Endothelial cell of umbilical vein (primary cell): ENCODE measurements around the gene FAHD1. TPM values are rescaled to one million over a fixed set of nuclear protein-coding genes. Genes with fewer than 3 reads are reported as not detected.

Experiments
- BruUV-seq: library from RNA; stranded (reverse); fragments of 400-500 nt; replicated peaks from 2 replicates; lab custom pipeline; 2021; lab: Mats Ljungman, UMichigan
- CTCF ChIA-PET: fragments of 300-600, 350-600 bp; sonication (Branson Sonifier 250); formaldehyde crosslinking; loops from one replicate; lab custom pipeline; 2021; ENCODE audit warnings: antibody characterized with exemption, inconsistent platforms; lab: Charles Lee
- POLR2A ChIA-PET: fragments of 300-600, 350-600 bp; sonication (Branson Sonifier 250); formaldehyde crosslinking; loops from one replicate; lab custom pipeline; 2021; ENCODE audit warnings: antibody characterized with exemption, inconsistent platforms; lab: Charles Lee
- DNase-seq: peaks from one replicate; pipeline ENCODE4 v3.0.0-alpha.2; 2011; ENCODE audit warnings: low read depth, low spot score
- FAIRE-seq: peaks from 2 replicates; lab custom pipeline; 2011; peaks lifted over from hg19 to GRCh38; lab: Jason Lieb, UNC
- H2AFZ ChIP-seq: 2 replicates; pipeline ENCODE4 v1.6.0; 2012; ENCODE audit warnings: low read depth, low read length, control low read depth, inconsistent platforms
- H3K27ac ChIP-seq: 2 replicates; pipeline ENCODE4 v1.5.1; 2011; ENCODE audit warnings: low read depth, mild to moderate bottlenecking, control low read depth, low read length, moderate library complexity; ENCODE audit not compliant: insufficient read depth
- H3K27me3 ChIP-seq, 2 experiments: 2 replicates each; pipeline versions ENCODE4 v1.6.0 to v1.6.1; 2011; ENCODE audit warnings: low read length in 2 of 2, mixed read lengths in 1 of 2; ENCODE audit not compliant: control insufficient read depth in 2 of 2, insufficient read depth in 2 of 2
- H3K36me3 ChIP-seq, 2 experiments: 2 replicates in 1 of 2; 3 replicates in 1 of 2; pipeline ENCODE4 v1.5.1; 2011; ENCODE audit warnings: low read length in 2 of 2, mild to moderate bottlenecking in 1 of 2, moderate library complexity in 1 of 2; ENCODE audit not compliant: control insufficient read depth in 2 of 2, insufficient read depth in 2 of 2; ENCODE audit errors: extremely low read depth in 1 of 2
- H3K4me1 ChIP-seq: 3 replicates; pipeline ENCODE4 v1.5.1; 2011; ENCODE audit warnings: mild to moderate bottlenecking, low read length; ENCODE audit not compliant: control insufficient read depth, insufficient read depth; ENCODE audit errors: extremely low read depth
- H3K4me2 ChIP-seq: 2 replicates; pipeline ENCODE4 v1.6.1; 2011; ENCODE audit warnings: low read length, control low read depth, mixed read lengths; ENCODE audit not compliant: insufficient read depth
- H3K4me3 ChIP-seq, 3 experiments: fragments of 200-600 bp in 1 of 3; sonication (generic), shearing (Covaris generic) in 1 of 3; replicated peaks in 1 of 3; 2 replicates each; pipeline ENCODE4 v1.5.1; 2011 to 2016; ENCODE audit warnings: control low read depth in 3 of 3, low read length in 3 of 3, mild to moderate bottlenecking in 2 of 3, inconsistent platforms in 1 of 3, low read depth in 1 of 3, moderate library complexity in 1 of 3; ENCODE audit not compliant: insufficient read depth in 1 of 3
- H3K79me2 ChIP-seq: 2 replicates; pipeline ENCODE4 v1.6.0; 2012; ENCODE audit warnings: low read length, inconsistent platforms; ENCODE audit not compliant: control insufficient read depth, insufficient read depth
- H3K9ac ChIP-seq: replicated peaks from 2 replicates; pipeline ENCODE3; 2011; ENCODE audit warnings: low read length, control low read depth; ENCODE audit not compliant: insufficient read depth; ENCODE audit errors: extremely low read depth
- H3K9me1 ChIP-seq: replicated peaks from 3 replicates; pipeline ENCODE4 v1.6.0; 2011; ENCODE audit warnings: mild to moderate bottlenecking, low read length; ENCODE audit not compliant: control insufficient read depth, insufficient read depth; ENCODE audit errors: extremely low read depth
- H3K9me3 ChIP-seq: replicated peaks from 2 replicates; pipeline ENCODE4 v1.5.1; 2012; ENCODE audit warnings: low read length, inconsistent platforms; ENCODE audit not compliant: control insufficient read depth, insufficient read depth
- H4K20me1 ChIP-seq: replicated peaks from 2 replicates; pipeline ENCODE3; 2011; ENCODE audit warnings: mild to moderate bottlenecking, low read length; ENCODE audit not compliant: control insufficient read depth, insufficient read depth; ENCODE audit errors: extremely low read depth
- CTCF ChIP-seq, 2 donors: IDR thresholded peaks; 1 replicate in 1 of 2; 2 replicates in 1 of 2; pipeline ENCODE4 v1.5.1; 2011; ENCODE audit warnings: low read length in 2 of 2, mild to moderate bottlenecking in 2 of 2, moderate library complexity in 2 of 2, control low read depth in 1 of 2, inconsistent platforms in 1 of 2, low read depth in 1 of 2; ENCODE audit not compliant: insufficient read depth in 1 of 2; ENCODE audit errors: extremely low read depth in 1 of 2
- EZH2 ChIP-seq: IDR thresholded peaks from 2 replicates; pipeline ENCODE4 v1.6.1; 2012; ENCODE audit warnings: borderline replicate concordance, low read depth, mild to moderate bottlenecking, moderate library complexity, low read length, inconsistent platforms; ENCODE audit not compliant: severe bottlenecking
- FOS ChIP-seq: IDR thresholded peaks from 2 replicates; pipeline ENCODE4 v1.6.1; 2011; ENCODE audit warnings: mild to moderate bottlenecking, low read length, moderate library complexity, borderline replicate concordance; ENCODE audit not compliant: insufficient read depth
- GATA2 ChIP-seq: IDR thresholded peaks from 2 replicates; pipeline ENCODE4 v1.7.0; 2011; ENCODE audit warnings: low read depth, mild to moderate bottlenecking, moderate library complexity, mixed read lengths, low read length; ENCODE audit not compliant: insufficient read length, insufficient read depth
- JUN ChIP-seq: IDR thresholded peaks from 2 replicates; pipeline ENCODE4 v1.6.1; 2011; ENCODE audit warnings: borderline replicate concordance, low read depth; ENCODE audit not compliant: insufficient read length, insufficient read depth
- MAX ChIP-seq: IDR thresholded peaks from 2 replicates; pipeline ENCODE4 v1.6.1; 2011; ENCODE audit not compliant: insufficient read depth, insufficient read length
- MYC ChIP-seq: IDR thresholded peaks from one replicate; pipeline ENCODE4 v1.6.1; 2011; ENCODE audit warnings: mild to moderate bottlenecking, low read depth, low read length
- POLR2A ChIP-seq: IDR thresholded peaks from 2 replicates; pipeline ENCODE4 v1.6.1; 2012; ENCODE audit warnings: low read depth, mild to moderate bottlenecking, control low read depth, low read length
- POLR2AphosphoS5 ChIP-seq: IDR thresholded peaks from 2 replicates; pipeline ENCODE4 v1.6.1; 2012; ENCODE audit warnings: low read depth, mild to moderate bottlenecking, control low read depth, low read length, moderate library complexity; ENCODE audit not compliant: insufficient read depth
- dilution Hi-C: fragments of 300-500 bp; cut with MboI; formaldehyde crosslinking; loops from one replicate; pipeline ENCODE4 v1.15.0; 2019; ENCODE audit warnings: low sequenced_read_pairs; ENCODE audit not compliant: extremely low pct_ligation_motif_present
- intact Hi-C: fragments of 100-400 bp; cut with micrococcal nuclease; formaldehyde crosslinking; loops from one replicate; pipeline ENCODE4 v1.10.0; 2022
- polyA plus RNA-seq, 4 experiments: library from polyadenylated mRNA; depleted of rRNA in 3 of 4; stranded (reverse) in 3 of 4; unstranded in 1 of 4; fragments of >200 nt; gene quantifications; 2 replicates each; pipeline versions ENCODE4 v1.2.1 to v1.2.3, GENCODE V29; 2011 to 2012; ENCODE audit warnings: missing spikeins in 1 of 4
- total RNA-seq: library from RNA; stranded (reverse); gene quantifications from 2 replicates; pipeline ENCODE4 v1.2.3, GENCODE V29; 2021

The FAHD1 gene
- total and polyA plus RNA-seq, 2 donors (not counting 3 experiments of a cell fraction or from before 2014, with no cell fraction given) = 44.8 to 69.2 TPM

DNA sequence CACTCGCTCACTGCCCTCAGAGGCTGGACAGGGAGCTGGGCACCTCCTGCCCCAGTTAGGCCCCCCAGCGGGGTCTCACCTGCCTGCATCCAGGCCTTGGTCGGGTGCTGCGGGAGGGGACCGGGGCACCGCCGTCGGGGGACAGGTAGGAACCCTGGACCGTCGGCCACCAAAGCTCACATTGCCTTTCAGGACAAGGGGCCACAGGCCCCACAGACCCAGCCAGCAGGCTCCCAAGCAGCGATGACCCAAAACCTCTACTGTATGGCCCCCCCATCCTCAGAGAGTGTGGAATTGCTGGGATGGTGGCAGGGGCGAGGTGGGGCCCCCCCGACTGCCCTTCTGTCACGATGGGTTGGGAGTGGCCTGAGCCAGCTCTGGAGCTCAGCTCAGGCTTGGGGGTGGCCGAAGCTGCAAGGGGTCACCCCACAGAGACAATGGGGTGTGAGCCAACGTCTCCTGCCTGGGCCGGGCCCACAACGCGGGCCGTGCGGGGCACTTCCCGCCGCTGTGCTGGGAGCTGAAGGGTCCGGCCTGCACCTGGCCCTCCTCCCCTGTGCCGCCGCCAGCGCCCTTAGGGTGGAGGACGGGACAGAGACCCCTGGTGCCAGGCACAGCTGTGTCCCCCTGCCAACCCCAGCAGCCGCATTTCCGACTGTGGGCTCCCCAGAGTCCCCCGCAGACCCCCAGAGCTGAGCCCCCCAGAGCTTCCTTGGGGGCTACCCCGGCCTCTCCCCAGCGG lies 34.0 kb upstream of the FAHD1 start:
- TF ChIP-seq POLR2AphosphoS5 = no peak
- no peak for TF ChIP-seq CTCF (IDR thresholded peaks at IDR 0.05; ENCODE audit: extremely low read depth in 1 of 2, insufficient read depth in 1 of 2, low read depth in 1 of 2, low read length in 2 of 2)
- TF ChIP-seq GATA2 = no peak
- TF ChIP-seq JUN = no peak
- TF ChIP-seq EZH2 = no peak
- TF ChIP-seq MYC = no peak
- no peak for TF ChIP-seq FOS
- TF ChIP-seq POLR2A = no peak
- TF ChIP-seq MAX = no peak
- no peak overlapping the region for H3K27ac ChIP-seq
- POLR2A ChIA-PET = no interaction called here
- dilution Hi-C loops = no loop called here
- no peak overlapping the region for H3K4me2 ChIP-seq
- no peaks in the 10 kb centered on the region for H4K20me1 ChIP-seq
- H2AFZ ChIP-seq = no peak overlapping the region
- CTCF ChIA-PET = no interaction called here
- H3K36me3 ChIP-seq = peaks cover 0 to 8% of the 10 kb centered on the region in 2 experiments
- no peaks in the 10 kb centered on the region for H3K27me3 ChIP-seq
- intact Hi-C loops = no loop called here
- FAIRE-seq (no peak), DNase-seq (no peak)
- H3K79me2 ChIP-seq = no peaks in the 10 kb centered on the region
- no peak overlapping the region for H3K9ac ChIP-seq
- no peak overlapping the region for H3K4me3 ChIP-seq
- H3K4me1 ChIP-seq = no peaks in the 10 kb centered on the region
- H3K9me3 ChIP-seq = no peaks in the 10 kb centered on the region
- no peaks in the 10 kb centered on the region for H3K9me1 ChIP-seq
- BruUV-seq = no TSS peak
